ENCODE measurements around the gene DPYD.

Gene DPYD

GRCh38 chr1:97744977-97745376 is 175.9 kb downstream of the DPYD start:
- POLR2A ChIA-PET = interaction anchor here (1.2 kb wide), 1 partner anchor 309 kb away, joined by 3 read pairs; no protein-coding TSS in a partner anchor
- CTCF ChIA-PET = interaction anchor here (1.0 to 1.4 kb wide), 4 partner anchors 12 to 75 kb away, joined by 3 to 4 read pairs (median 3); no protein-coding TSS in a partner anchor
- no peak overlapping the region for H3K4me3 ChIP-seq (ENCODE audit: low read depth, low read length)
- TF ChIP-seq, protein P1, sequence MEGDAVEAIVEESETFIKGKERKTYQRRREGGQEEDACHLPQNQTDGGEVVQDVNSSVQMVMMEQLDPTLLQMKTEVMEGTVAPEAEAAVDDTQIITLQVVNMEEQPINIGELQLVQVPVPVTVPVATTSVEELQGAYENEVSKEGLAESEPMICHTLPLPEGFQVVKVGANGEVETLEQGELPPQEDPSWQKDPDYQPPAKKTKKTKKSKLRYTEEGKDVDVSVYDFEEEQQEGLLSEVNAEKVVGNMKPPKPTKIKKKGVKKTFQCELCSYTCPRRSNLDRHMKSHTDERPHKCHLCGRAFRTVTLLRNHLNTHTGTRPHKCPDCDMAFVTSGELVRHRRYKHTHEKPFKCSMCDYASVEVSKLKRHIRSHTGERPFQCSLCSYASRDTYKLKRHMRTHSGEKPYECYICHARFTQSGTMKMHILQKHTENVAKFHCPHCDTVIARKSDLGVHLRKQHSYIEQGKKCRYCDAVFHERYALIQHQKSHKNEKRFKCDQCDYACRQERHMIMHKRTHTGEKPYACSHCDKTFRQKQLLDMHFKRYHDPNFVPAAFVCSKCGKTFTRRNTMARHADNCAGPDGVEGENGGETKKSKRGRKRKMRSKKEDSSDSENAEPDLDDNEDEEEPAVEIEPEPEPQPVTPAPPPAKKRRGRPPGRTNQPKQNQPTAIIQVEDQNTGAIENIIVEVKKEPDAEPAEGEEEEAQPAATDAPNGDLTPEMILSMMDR (IDR thresholded peaks at IDR 0.05; ENCODE audit: insufficient read depth, low read length, missing control alignments) = no peak
- DNase-seq (ENCODE audit: low read depth, low spot score) = no peak

GRCh38 chr1:97743129-97743528 is 177.7 kb downstream of the DPYD start:
- POLR2A ChIA-PET = no interaction called here
- no peak overlapping the region for H3K4me3 ChIP-seq (ENCODE audit: low read depth, low read length)
- DNase-seq (ENCODE audit: low read depth, low spot score) = no peak
- TF ChIP-seq, protein P1 (IDR thresholded peaks at IDR 0.05; ENCODE audit: insufficient read depth, low read length, missing control alignments) = no peak
- CTCF ChIA-PET = no interaction called here

- ChIA-PET CTCF (interaction anchor here (1.3 kb wide), 1 partner anchor 14 kb away, joined by 3 read pairs; no protein-coding TSS in a partner anchor), POLR2A (no interaction called here)
- DNase-seq (ENCODE audit: low read depth, low spot score) = no peak
- TF ChIP-seq, protein P1 (IDR thresholded peaks at IDR 0.05; ENCODE audit: insufficient read depth, low read length, missing control alignments) = no peak
- no peak overlapping the region for H3K4me3 ChIP-seq (ENCODE audit: low read depth, low read length)
These were observed 179.9 kb downstream of the DPYD start for GRCh38 chr1:97740891-97741290.

- no peak overlapping the region for H3K4me3 ChIP-seq (ENCODE audit: low read depth, low read length)
- ChIA-PET CTCF (interaction anchor here (1.3 kb wide), 1 partner anchor 15 kb away, joined by 3 read pairs; no protein-coding TSS in a partner anchor), POLR2A (no interaction called here)
- no peak for DNase-seq (ENCODE audit: low read depth, low spot score)
- TF ChIP-seq, protein P1 (IDR thresholded peaks at IDR 0.05; ENCODE audit: insufficient read depth, low read length, missing control alignments) = no peak
These were observed 181.2 kb downstream of the DPYD start for GRCh38 chr1:97739596-97740103.

DNA sequence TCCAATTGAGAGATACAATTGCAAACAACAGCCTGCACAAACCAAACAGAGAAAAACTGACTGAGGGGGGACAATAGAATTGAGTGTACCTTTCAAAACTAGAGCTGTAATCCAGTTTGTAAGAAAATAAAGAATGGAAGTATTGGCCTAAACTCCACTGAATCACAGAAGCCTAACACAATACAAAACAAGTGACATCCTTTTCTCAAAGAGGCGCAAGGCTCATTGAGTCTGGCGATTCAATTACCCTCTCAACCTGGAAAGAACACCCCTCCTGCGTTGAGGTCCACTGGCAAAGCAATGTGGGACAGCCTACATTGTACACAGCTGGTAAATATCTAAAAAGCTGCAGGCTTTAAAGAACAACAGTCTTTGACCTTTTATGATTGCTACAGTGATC is 182.6 kb downstream of the DPYD start:
- no peak overlapping the region for H3K4me3 ChIP-seq (ENCODE audit: low read depth, low read length)
- ChIA-PET CTCF (no interaction called here), POLR2A (no interaction called here)
- DNase-seq (ENCODE audit: low read depth, low spot score) = no peak
- TF ChIP-seq, protein P1 (IDR thresholded peaks at IDR 0.05; ENCODE audit: insufficient read depth, low read length, missing control alignments) = no peak

- ChIA-PET CTCF (no interaction called here), POLR2A (no interaction called here)
These were observed 190.6 kb downstream of the DPYD start for GRCh38 chr1:97730271-97730670.

More at GRCh38 chr1:97730271-97730670, 190.6 kb downstream of the DPYD start:
- TF ChIP-seq, protein P1 (IDR thresholded peaks at IDR 0.05; ENCODE audit: insufficient read depth, low read length, missing control alignments) = no peak
- no peak overlapping the region for H3K4me3 ChIP-seq (ENCODE audit: low read depth, low read length)
- DNase-seq (ENCODE audit: low read depth, low spot score) = no peak

Measured in AG04449 (cell line).